Fibroblast of lung (primary cell): Measurements from ENCODE around the gene KCNC2. TPM values are rescaled to one million over a fixed set of nuclear protein-coding genes. Genes with fewer than 3 reads are reported as not detected.

ENCODE experiments used
- DNase-seq, 2 donors: peaks; one replicate each; pipeline versions ENCODE4 v3.0.0 to v3.0.0-alpha.2; 2010; ENCODE audit warnings: low read depth in 2 of 2
- H2AFZ ChIP-seq: 2 replicates; pipeline ENCODE4 v1.5.1; 2012; ENCODE audit warnings: low read length, control low read depth, inconsistent platforms
- H3K27ac ChIP-seq: 2 replicates; pipeline ENCODE4 v1.5.1; 2011; ENCODE audit warnings: low read length, control low read depth; ENCODE audit not compliant: insufficient read depth
- H3K27me3 ChIP-seq: 2 replicates; pipeline ENCODE4 v1.5.1; 2011; ENCODE audit warnings: mild to moderate bottlenecking, low read length; ENCODE audit not compliant: control insufficient read depth, insufficient read depth
- H3K36me3 ChIP-seq: 2 replicates; pipeline ENCODE4 v1.5.1; 2011; ENCODE audit warnings: low read length; ENCODE audit not compliant: control insufficient read depth, insufficient read depth
- H3K4me1 ChIP-seq: 2 replicates; pipeline ENCODE4 v1.5.1; 2011; ENCODE audit warnings: low read length; ENCODE audit not compliant: control insufficient read depth, insufficient read depth; ENCODE audit errors: extremely low read depth
- H3K4me2 ChIP-seq: 2 replicates; pipeline ENCODE4 v1.5.1; 2011; ENCODE audit warnings: low read length, control low read depth; ENCODE audit not compliant: insufficient read depth; ENCODE audit errors: extremely low read depth
- H3K4me3 ChIP-seq, 4 experiments: fragments of 200-600 bp in 1 of 4; sonication (generic) in 1 of 4; replicated peaks in 1 of 4; 2 replicates each; pipeline ENCODE4 v1.5.1; 2011 to 2016; ENCODE audit warnings: low read length in 4 of 4, low read depth in 3 of 4, mild to moderate bottlenecking in 3 of 4, control low read depth in 2 of 4, inconsistent platforms in 1 of 4, mixed read lengths in 1 of 4; ENCODE audit not compliant: insufficient read depth in 1 of 4; ENCODE audit errors: control extremely low read depth in 1 of 4
- H3K79me2 ChIP-seq: 2 replicates; pipeline ENCODE4 v1.5.1; 2012; ENCODE audit warnings: mild to moderate bottlenecking, low read length, inconsistent platforms; ENCODE audit not compliant: control insufficient read depth, insufficient read depth
- H3K9ac ChIP-seq: 2 replicates; pipeline ENCODE4 v1.5.1; 2011; ENCODE audit warnings: mild to moderate bottlenecking, low read length, control low read depth; ENCODE audit not compliant: insufficient read depth
- H3K9me3 ChIP-seq: 2 replicates; pipeline ENCODE4 v1.5.1; 2012; ENCODE audit warnings: low read depth, low read length; ENCODE audit not compliant: control insufficient read depth, insufficient read depth
- H4K20me1 ChIP-seq: 2 replicates; pipeline ENCODE4 v1.5.1; 2011; ENCODE audit warnings: low read length; ENCODE audit not compliant: control insufficient read depth, insufficient read depth; ENCODE audit errors: extremely low read depth
- EZH2 ChIP-seq: IDR thresholded peaks from 2 replicates; pipeline ENCODE4 v1.5.1; 2012; ENCODE audit warnings: low read length, control low read depth, mild to moderate bottlenecking; ENCODE audit errors: missing control alignments
- polyA plus RNA-seq, 2 donors: library from polyadenylated mRNA; depleted of rRNA in 1 of 2; stranded (reverse) in 1 of 2; unstranded in 1 of 2; fragments of >200 nt; gene quantifications; 2 replicates each; pipeline ENCODE4 v1.2.1, GENCODE V29; 2011 to 2012; ENCODE audit warnings: missing spikeins in 1 of 2
- total RNA-seq: library from RNA; depleted of rRNA; stranded (reverse); fragments of >200 nt; gene quantifications from 2 replicates; pipeline ENCODE4 v1.2.1, GENCODE V29; 2014
- TF ChIP-seq, protein P1 (sequence below), 2 donors: IDR thresholded peaks in 1 of 2; conservative IDR thresholded peaks in 1 of 2; 1 replicate in 1 of 2; 2 replicates in 1 of 2; pipeline ENCODE4 v1.5.1; 2011 to 2012; ENCODE audit warnings: low read length in 2 of 2, control low read depth in 1 of 2, inconsistent platforms in 1 of 2, low read depth in 1 of 2, mild to moderate bottlenecking in 1 of 2

Gene KCNC2
- total and polyA plus RNA-seq, 2 donors (not counting 1 experiment from before 2014, with no cell fraction given), result not detected

DNA sequence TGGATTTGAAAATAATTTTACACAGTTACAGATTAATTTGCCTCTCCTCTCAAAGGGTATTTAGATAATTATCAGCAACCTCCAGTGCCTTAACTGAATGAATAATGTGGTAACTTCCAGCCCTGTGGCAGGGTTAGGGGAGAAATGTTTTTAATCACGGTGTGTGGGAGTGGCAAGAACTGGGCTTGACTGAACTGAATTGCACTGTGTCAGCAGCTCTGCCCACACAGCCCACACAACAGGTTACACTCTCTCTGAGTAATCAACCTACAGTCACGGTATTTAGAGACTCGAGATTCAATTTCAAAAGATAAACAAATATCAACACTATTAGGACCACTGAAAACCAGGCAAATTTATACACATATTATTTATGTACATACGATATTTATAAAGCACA, 198.5 kb downstream of the KCNC2 start:
- Histone ChIP-seq H3K4me1 (no peaks in the 10 kb centered on the region), H3K9me3 (no peaks in the 10 kb centered on the region), H3K27ac (no peak overlapping the region), H4K20me1 (no peaks in the 10 kb centered on the region), H3K4me2 (no peak overlapping the region), H3K27me3 (no peaks in the 10 kb centered on the region), H3K9ac (no peak overlapping the region), H2AFZ (no peak overlapping the region), H3K36me3 (no peaks in the 10 kb centered on the region), H3K4me3 (no peak overlapping the region), H3K79me2 (no peaks in the 10 kb centered on the region)
- TF ChIP-seq EZH2, result no peak
- TF ChIP-seq, protein P1, sequence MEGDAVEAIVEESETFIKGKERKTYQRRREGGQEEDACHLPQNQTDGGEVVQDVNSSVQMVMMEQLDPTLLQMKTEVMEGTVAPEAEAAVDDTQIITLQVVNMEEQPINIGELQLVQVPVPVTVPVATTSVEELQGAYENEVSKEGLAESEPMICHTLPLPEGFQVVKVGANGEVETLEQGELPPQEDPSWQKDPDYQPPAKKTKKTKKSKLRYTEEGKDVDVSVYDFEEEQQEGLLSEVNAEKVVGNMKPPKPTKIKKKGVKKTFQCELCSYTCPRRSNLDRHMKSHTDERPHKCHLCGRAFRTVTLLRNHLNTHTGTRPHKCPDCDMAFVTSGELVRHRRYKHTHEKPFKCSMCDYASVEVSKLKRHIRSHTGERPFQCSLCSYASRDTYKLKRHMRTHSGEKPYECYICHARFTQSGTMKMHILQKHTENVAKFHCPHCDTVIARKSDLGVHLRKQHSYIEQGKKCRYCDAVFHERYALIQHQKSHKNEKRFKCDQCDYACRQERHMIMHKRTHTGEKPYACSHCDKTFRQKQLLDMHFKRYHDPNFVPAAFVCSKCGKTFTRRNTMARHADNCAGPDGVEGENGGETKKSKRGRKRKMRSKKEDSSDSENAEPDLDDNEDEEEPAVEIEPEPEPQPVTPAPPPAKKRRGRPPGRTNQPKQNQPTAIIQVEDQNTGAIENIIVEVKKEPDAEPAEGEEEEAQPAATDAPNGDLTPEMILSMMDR (conservative IDR thresholded peaks at IDR 0.05 in 1 of 2, IDR thresholded peaks at IDR 0.05 in 1 of 2; ENCODE audit: low read depth in 1 of 2, low read length in 2 of 2), result no peak
- peak in 1 of 2 donors; percentile 6 for DNase-seq

DNA sequence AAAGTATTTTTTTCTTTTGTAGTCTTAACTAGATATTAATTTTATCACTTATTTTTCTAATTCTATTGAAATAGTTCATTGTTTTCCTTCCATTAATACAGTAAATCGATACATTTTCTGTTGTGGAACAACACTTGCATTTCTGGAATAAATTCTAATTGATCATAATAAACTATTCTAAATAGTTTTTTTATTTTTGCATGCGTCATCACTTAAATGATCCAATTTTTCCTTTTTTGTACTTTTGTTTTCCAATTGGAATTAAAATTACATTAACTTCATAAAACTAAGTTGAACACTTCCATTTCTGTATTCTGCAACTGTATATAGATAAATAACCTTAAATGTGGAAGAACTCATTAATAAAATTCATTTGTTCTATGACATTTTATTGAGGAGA, 202.5 kb downstream of the KCNC2 start:
- TF ChIP-seq, protein P1 (conservative IDR thresholded peaks at IDR 0.05 in 1 of 2, IDR thresholded peaks at IDR 0.05 in 1 of 2; ENCODE audit: low read depth in 1 of 2, low read length in 2 of 2), result no peak
- TF ChIP-seq EZH2, result no peak
- no peak overlapping the region for H2AFZ ChIP-seq
- no peaks in the 10 kb centered on the region for H3K4me1 ChIP-seq
- no peak overlapping the region for H3K27ac ChIP-seq
- H3K79me2 ChIP-seq, result no peaks in the 10 kb centered on the region
- no peak for DNase-seq
- H3K9me3 ChIP-seq, result no peaks in the 10 kb centered on the region
- no peaks in the 10 kb centered on the region for H3K36me3 ChIP-seq
- H3K9ac ChIP-seq, result no peak overlapping the region
- H3K4me3 ChIP-seq, result no peak overlapping the region
- no peaks in the 10 kb centered on the region for H3K27me3 ChIP-seq
- no peaks in the 10 kb centered on the region for H4K20me1 ChIP-seq
- H3K4me2 ChIP-seq, result no peak overlapping the region

DNA sequence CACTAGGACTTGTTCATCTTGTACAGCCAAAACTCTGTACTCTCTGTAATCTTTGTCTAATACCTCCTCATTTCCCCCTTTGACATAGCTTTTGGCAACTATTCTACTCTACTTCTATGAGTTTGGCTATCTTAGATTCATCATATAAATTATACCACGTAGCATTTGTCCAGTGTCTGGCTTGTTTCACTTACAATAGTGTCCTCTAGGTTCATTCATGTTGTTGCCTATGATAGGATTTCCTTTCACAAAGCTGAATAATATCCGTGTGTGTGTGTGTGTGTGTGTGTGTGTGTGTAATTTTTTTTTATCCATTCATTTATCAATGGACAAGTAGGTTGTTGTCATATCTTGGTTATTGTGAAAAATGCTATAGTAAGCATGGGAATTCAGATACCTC, 209.5 kb downstream of the KCNC2 start:
- no peak overlapping the region for H2AFZ ChIP-seq

More for the DNA sequence above, 209.5 kb downstream of the KCNC2 start:
- no peak for TF ChIP-seq EZH2
- TF ChIP-seq, protein P1 (conservative IDR thresholded peaks at IDR 0.05 in 1 of 2, IDR thresholded peaks at IDR 0.05 in 1 of 2; ENCODE audit: low read depth in 1 of 2, low read length in 2 of 2), result no peak
- no peak for DNase-seq
- H4K20me1 ChIP-seq, result no peaks in the 10 kb centered on the region
- no peak overlapping the region for H3K4me3 ChIP-seq
- H3K9ac ChIP-seq, result no peak overlapping the region
- H3K79me2 ChIP-seq, result no peaks in the 10 kb centered on the region
- H3K4me1 ChIP-seq, result no peaks in the 10 kb centered on the region
- H3K36me3 ChIP-seq, result no peaks in the 10 kb centered on the region
- H3K9me3 ChIP-seq, result no peaks in the 10 kb centered on the region
- no peaks in the 10 kb centered on the region for H3K27me3 ChIP-seq
- H3K27ac ChIP-seq, result no peak overlapping the region
- no peak overlapping the region for H3K4me2 ChIP-seq
